Progenitor cell of endocrine pancreas (in vitro differentiated cells): Measurements from ENCODE around the gene CCKAR. TPM values are rescaled to one million over a fixed set of nuclear protein-coding genes. Genes with fewer than 3 reads are reported as not detected.
A peak's percentile ranks its signal among the peaks of the same experiment; 100 is the strongest.

Experiments
- DNase-seq: peaks from one replicate; pipeline ENCODE4 v3.0.0; 2021; ENCODE audit warnings: low spot score; ENCODE audit not compliant: unreplicated experiment
- H3K27ac Mint-ChIP-seq: 2 replicates; pipeline ENCODE4 v1.8.0; 2021; ENCODE audit warnings: mild to moderate bottlenecking, moderate library complexity, mixed read lengths
- H3K27me3 Mint-ChIP-seq: 2 replicates; pipeline ENCODE4 v1.8.0; 2021; ENCODE audit warnings: mixed read lengths
- H3K36me3 Mint-ChIP-seq: 2 replicates; pipeline ENCODE4 v1.8.0; 2022; ENCODE audit warnings: mixed read lengths; ENCODE audit not compliant: insufficient read depth
- H3K4me1 Mint-ChIP-seq: 2 replicates; pipeline ENCODE4 v1.8.0; 2021; ENCODE audit warnings: low read depth, mixed read lengths
- H3K4me3 Mint-ChIP-seq: 2 replicates; pipeline ENCODE4 v1.8.0; 2021; ENCODE audit warnings: low read depth, mild to moderate bottlenecking, moderate library complexity, mixed read lengths
- H3K9me3 Mint-ChIP-seq: 2 replicates; pipeline ENCODE4 v1.8.0; 2021; ENCODE audit warnings: low read depth, mixed read lengths
- CTCF ChIP-seq: fragments of 200-600 bp; sonication (generic); IDR thresholded peaks from one replicate; pipeline ENCODE4 v1.5.0; 2021; ENCODE audit warnings: antibody characterized with exemption, mild to moderate bottlenecking; ENCODE audit not compliant: unreplicated experiment
- total RNA-seq: library from RNA; stranded (reverse); gene quantifications from 2 replicates; pipeline ENCODE4 v1.2.1, GENCODE V29; 2021

CCKAR gene
- total RNA-seq, 1 donor from 2014 or later, result 2.4 TPM

- Mint-ChIP-seq H3K36me3 (no peaks in the 10 kb centered on the region), H3K4me3 (no peak overlapping the region), H3K27ac (no peak overlapping the region), H3K9me3 (no peaks in the 10 kb centered on the region), H3K4me1 (peaks cover 17% of the 10 kb centered on the region), H3K27me3 (peaks cover 65% of the 10 kb centered on the region)
- TF ChIP-seq CTCF, result no peak
- no peak for DNase-seq
These were observed 941 bp downstream of the CCKAR start for GRCh38 chr4:26489101-26489985.

- Mint-ChIP-seq H3K4me1 (peaks cover 31% of the 10 kb centered on the region), H3K27me3 (peaks cover 49% of the 10 kb centered on the region), H3K4me3 (no peak overlapping the region), H3K27ac (no peak overlapping the region), H3K36me3 (no peaks in the 10 kb centered on the region), H3K9me3 (no peaks in the 10 kb centered on the region)
- no peak for TF ChIP-seq CTCF
- no peak for DNase-seq
These were observed 4.6 kb downstream of the CCKAR start for GRCh38 chr4:26485684-26486083.

GRCh38 chr4:26484516-26484915, 5.8 kb downstream of the CCKAR start:
- peaks cover 34% of the 10 kb centered on the region for H3K4me1 Mint-ChIP-seq
- no peak overlapping the region for H3K4me3 Mint-ChIP-seq
- no peak for DNase-seq
- TF ChIP-seq CTCF, result no peak
- no peaks in the 10 kb centered on the region for H3K9me3 Mint-ChIP-seq
- no peaks in the 10 kb centered on the region for H3K36me3 Mint-ChIP-seq
- H3K27ac Mint-ChIP-seq, result no peak overlapping the region
- peaks cover 42% of the 10 kb centered on the region for H3K27me3 Mint-ChIP-seq

DNA sequence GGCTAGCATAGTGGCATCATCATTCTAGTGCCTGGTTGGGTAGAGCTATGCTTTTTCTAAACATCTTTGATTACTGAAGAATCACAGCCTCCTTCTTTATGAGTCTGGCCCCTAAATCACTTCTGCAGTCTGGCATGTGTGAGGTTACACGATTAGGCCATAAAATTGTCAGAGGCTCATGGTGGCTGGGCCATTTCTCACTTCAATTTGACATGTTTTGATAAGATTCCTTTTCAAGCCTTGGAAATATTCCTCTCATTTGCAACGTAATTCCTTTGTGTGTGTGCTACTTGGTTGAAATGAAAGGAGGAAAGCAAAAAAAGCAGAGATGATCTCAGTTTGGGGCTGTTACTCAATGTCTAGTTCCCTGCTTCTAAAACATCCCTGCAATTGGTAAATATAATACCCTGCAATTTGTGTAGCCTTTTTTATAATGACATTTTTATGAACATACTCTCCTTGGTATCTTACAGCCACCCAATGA, 6.2 kb downstream of the CCKAR start:
- no peaks in the 10 kb centered on the region for H3K36me3 Mint-ChIP-seq
- H3K9me3 Mint-ChIP-seq, result no peaks in the 10 kb centered on the region
- DNase-seq, result no peak
- no peak for TF ChIP-seq CTCF
- H3K27me3 Mint-ChIP-seq, result peaks cover 39% of the 10 kb centered on the region
- peak overlapping the region; percentile 26 for H3K27ac Mint-ChIP-seq
- no peak overlapping the region for H3K4me3 Mint-ChIP-seq
- peaks cover 35% of the 10 kb centered on the region for H3K4me1 Mint-ChIP-seq

DNA sequence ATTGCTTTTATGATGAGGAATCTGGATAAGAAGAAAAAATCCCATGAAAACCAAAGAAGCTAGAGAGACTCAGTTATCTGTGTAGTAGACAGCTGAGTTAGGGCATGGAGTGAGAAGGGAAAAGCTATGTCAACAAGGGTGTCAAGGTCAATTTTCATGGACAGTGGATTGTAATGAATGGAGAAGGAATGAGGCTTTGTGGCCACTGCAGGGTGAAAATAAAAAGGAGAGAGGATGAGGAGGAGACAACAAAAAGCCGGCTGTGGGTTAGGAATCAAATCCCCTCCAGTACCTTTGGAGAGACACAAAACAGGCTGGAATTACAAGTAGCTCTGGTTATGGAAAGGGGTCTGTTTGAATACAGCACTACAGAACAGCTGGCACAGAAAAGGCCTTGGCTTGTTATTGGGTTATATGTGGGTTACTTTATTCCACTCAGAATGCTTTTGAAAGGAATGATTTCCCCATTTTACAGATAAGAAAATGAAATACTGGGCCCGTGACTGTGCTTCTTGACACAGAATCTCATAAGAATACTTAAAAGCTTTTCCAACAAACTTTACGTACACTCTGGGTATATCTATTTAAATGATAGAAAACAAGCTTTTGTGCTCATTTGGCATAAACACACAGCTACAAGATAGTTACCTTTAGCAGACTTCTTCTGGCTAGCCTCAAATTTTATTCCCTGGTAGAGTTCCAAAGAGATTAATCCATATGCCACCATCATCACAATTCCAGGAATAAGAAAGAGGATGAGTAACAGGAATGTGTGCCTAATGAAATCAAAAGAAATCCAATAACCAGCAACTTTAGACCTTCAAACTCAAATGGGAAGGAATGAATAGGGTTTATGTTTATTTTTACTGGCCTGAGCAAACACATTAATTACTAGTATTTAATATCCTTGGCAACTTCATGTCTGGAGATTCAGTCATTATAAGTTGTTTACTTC, 7.5 kb downstream of the CCKAR start:
- no peaks in the 10 kb centered on the region for H3K9me3 Mint-ChIP-seq
- peaks cover 39% of the 10 kb centered on the region for H3K4me1 Mint-ChIP-seq
- no peak for TF ChIP-seq CTCF
- H3K36me3 Mint-ChIP-seq, result no peaks in the 10 kb centered on the region
- peak overlapping the region; percentile 34 for H3K27ac Mint-ChIP-seq
- peaks cover 34% of the 10 kb centered on the region for H3K27me3 Mint-ChIP-seq
- DNase-seq, result no peak
- no peak overlapping the region for H3K4me3 Mint-ChIP-seq
